GM23338 (cell line): ENCODE results near the gene GRID2IP. TPM values are rescaled to one million over a fixed set of nuclear protein-coding genes. Genes with fewer than 3 reads are reported as not detected.

Experiments used
- ATAC-seq: fragments of 200-7000 bp; cut with Tn5 transposase; 3 replicates; pipeline ENCODE4 v1.9.1; 2020
- DNase-seq: peaks from one replicate; pipeline ENCODE4 v3.0.0-alpha.2; 2015; ENCODE audit warnings: low spot score
- H2AFZ ChIP-seq: fragments of 200-600 bp; sonication (generic); 2 replicates; pipeline ENCODE4 v1.8.0; 2016; ENCODE audit warnings: antibody characterized with exemption, mild to moderate bottlenecking, moderate library complexity
- H3F3A ChIP-seq: fragments of 200-600 bp; sonication (generic); replicated peaks from 2 replicates; pipeline ENCODE4 v1.8.0; 2017; ENCODE audit warnings: antibody characterized with exemption, mixed run types, low read depth
- H3K27ac ChIP-seq: fragments of 200-600 bp; sonication (generic); 2 replicates; pipeline ENCODE4 v1.6.1; 2016; ENCODE audit warnings: low read depth
- H3K27me3 ChIP-seq: fragments of 200-600 bp; sonication (generic); 2 replicates; pipeline ENCODE4 v1.8.0; 2016; ENCODE audit warnings: mild to moderate bottlenecking, mixed run types, moderate library complexity; ENCODE audit not compliant: insufficient read depth
- H3K36me3 ChIP-seq: fragments of 200-600 bp; sonication (generic); 2 replicates; pipeline ENCODE4 v1.8.0; 2016; ENCODE audit warnings: mild to moderate bottlenecking; ENCODE audit not compliant: insufficient read depth
- H3K4me1 ChIP-seq: fragments of 200-600 bp; sonication (generic); 2 replicates; pipeline ENCODE4 v1.8.0; 2016; ENCODE audit warnings: mild to moderate bottlenecking, moderate library complexity; ENCODE audit not compliant: insufficient read depth
- H3K4me2 ChIP-seq: fragments of 200-600 bp; sonication (generic); 2 replicates; pipeline ENCODE4 v1.7.1; 2017; ENCODE audit warnings: mixed run types
- H3K4me3 ChIP-seq: fragments of 200-600 bp; sonication (generic); 2 replicates; pipeline ENCODE4 v1.6.1; 2016; ENCODE audit warnings: mixed run types
- H3K79me2 ChIP-seq: fragments of 200-600 bp; sonication (generic); replicated peaks from 2 replicates; pipeline ENCODE4 v1.8.0; 2017; ENCODE audit warnings: mild to moderate bottlenecking; ENCODE audit not compliant: insufficient read depth
- H3K9me2 ChIP-seq: fragments of 200-600 bp; sonication (generic); 2 replicates; pipeline ENCODE4 v1.8.0; 2017; ENCODE audit not compliant: insufficient read depth
- H4K20me1 ChIP-seq: fragments of 200-600 bp; sonication (generic); replicated peaks from 2 replicates; pipeline ENCODE4 v1.8.0; 2017; ENCODE audit warnings: mild to moderate bottlenecking; ENCODE audit not compliant: insufficient read depth
- H3K27ac Mint-ChIP-seq: 2 replicates; pipeline ENCODE4 v1.8.0; 2020; ENCODE audit warnings: inconsistent platforms, mild to moderate bottlenecking, moderate library complexity, mixed read lengths
- H3K27me3 Mint-ChIP-seq: 3 replicates; pipeline ENCODE4 v1.8.0; 2022; ENCODE audit warnings: low read depth, mild to moderate bottlenecking, moderate library complexity, mixed read lengths, inconsistent platforms; ENCODE audit not compliant: insufficient read depth, poor library complexity
- H3K36me3 Mint-ChIP-seq: 3 replicates; pipeline ENCODE4 v1.8.0; 2021; ENCODE audit warnings: low read depth, mild to moderate bottlenecking, inconsistent platforms, moderate library complexity, mixed read lengths
- H3K4me1 Mint-ChIP-seq: 3 replicates; pipeline ENCODE4 v1.8.0; 2020; ENCODE audit warnings: mild to moderate bottlenecking, inconsistent platforms, mixed read lengths
- H3K4me3 Mint-ChIP-seq: 3 replicates; pipeline ENCODE4 v1.8.0; 2021; ENCODE audit warnings: moderate library complexity, mild to moderate bottlenecking, inconsistent platforms, mixed read lengths
- H3K9me3 Mint-ChIP-seq: 3 replicates; pipeline ENCODE4 v1.8.0; 2020; ENCODE audit warnings: moderate library complexity, mild to moderate bottlenecking, inconsistent platforms, mixed read lengths
- CTCF ChIP-seq, 2 experiments: fragments of 200-600 bp in 1 of 2; sonication (generic) in 1 of 2; conservative IDR thresholded peaks; 2 replicates each; pipeline versions ENCODE4 v1.5.1 to v1.6.1; 2016 to 2017; ENCODE audit warnings: antibody characterized with exemption in 2 of 2, low read depth in 2 of 2, mild to moderate bottlenecking in 2 of 2, moderate library complexity in 1 of 2
- EZH2 ChIP-seq: fragments of 200-600 bp; sonication (generic); IDR thresholded peaks from one replicate; pipeline ENCODE4 v1.8.0; 2017; ENCODE audit warnings: antibody characterized with exemption, mild to moderate bottlenecking, low read depth; ENCODE audit not compliant: unreplicated experiment
- EZH2phosphoT487 ChIP-seq: fragments of 200-600 bp; sonication (generic); IDR thresholded peaks from one replicate; pipeline ENCODE4 v1.8.1; 2018; ENCODE audit warnings: antibody characterized with exemption; ENCODE audit not compliant: unreplicated experiment
- JUNB ChIP-seq: IDR thresholded peaks from one replicate; pipeline ENCODE4 v1.6.1; 2016; ENCODE audit warnings: antibody characterized with exemption; ENCODE audit not compliant: unreplicated experiment
- NANOG ChIP-seq: IDR thresholded peaks from 2 replicates; pipeline ENCODE4 v1.6.1; 2016; ENCODE audit warnings: antibody characterized with exemption, borderline replicate concordance
- POLR2AphosphoS5 ChIP-seq: IDR thresholded peaks from 2 replicates; pipeline ENCODE4 v1.6.1; 2016; ENCODE audit warnings: antibody characterized with exemption, low read depth
- STAT1 ChIP-seq: IDR thresholded peaks from one replicate; pipeline ENCODE4 v1.6.1; 2016; ENCODE audit warnings: antibody characterized with exemption; ENCODE audit not compliant: unreplicated experiment
- ZNF114 ChIP-seq: fragments of 250-450 bp; sonication (Bioruptor Pico); IDR thresholded peaks from 2 replicates; pipeline ENCODE4 v1.5.0; 2020; ENCODE audit warnings: mild to moderate bottlenecking, moderate library complexity
- ZNF331 ChIP-seq: fragments of 250-450 bp; sonication (Bioruptor Pico); IDR thresholded peaks from 2 replicates; pipeline ENCODE4 v1.5.0; 2020; ENCODE audit warnings: low read depth, mild to moderate bottlenecking, moderate library complexity
- ZNF462 ChIP-seq: fragments of 250-450 bp; sonication (Bioruptor Pico); IDR thresholded peaks from 2 replicates; pipeline ENCODE4 v1.5.0; 2020; ENCODE audit warnings: mild to moderate bottlenecking, moderate library complexity
- polyA plus RNA-seq: library from polyadenylated mRNA; unstranded; fragments of >200 nt; fragmentation: Nextera tagmentation; extraction: Ambion mirVana; gene quantifications from 2 replicates; pipeline ENCODE4 v1.2.1, GENCODE V29; 2016
- total RNA-seq: library from RNA; depleted of rRNA; stranded (reverse); fragments of >200 nt; shearing (Covaris generic); gene quantifications from 2 replicates; pipeline ENCODE4 v1.2.3, GENCODE V29; 2014

The GRID2IP gene
- total and polyA plus RNA-seq, 2 experiments from 2014 or later, result 0.73 to 1.5 TPM

GRCh38 chr7:6497637-6497905 is 53.7 kb downstream of the GRID2IP start:
- H3K4me3 Mint-ChIP-seq, result no peak overlapping the region
- no peaks in the 10 kb centered on the region for H3K36me3 ChIP-seq
- H3K4me1 Mint-ChIP-seq, result no peaks in the 10 kb centered on the region; the same call in 2 of the 3 replicates
- H3K4me1 ChIP-seq, result no peaks in the 10 kb centered on the region
- H3K36me3 Mint-ChIP-seq, result no peaks in the 10 kb centered on the region; the same call in 2 of the 3 replicates
- no peaks in the 10 kb centered on the region; the same call in 1 of the 2 replicates for H3K79me2 ChIP-seq
- no peaks in the 10 kb centered on the region for H4K20me1 ChIP-seq
- no peaks in the 10 kb centered on the region for H3K9me2 ChIP-seq
- no peak overlapping the region for H3K4me2 ChIP-seq
- TF ChIP-seq STAT1 (no peak), POLR2AphosphoS5 (no peak), ZNF331 (no peak), ZNF114 (no peak), EZH2 (no peak), CTCF (conservative IDR thresholded peaks at IDR 0.05; ENCODE audit: low read depth in 2 of 2) (no peak), EZH2phosphoT487 (no peak), JUNB (no peak), NANOG (no peak)
- no peak overlapping the region for H3K4me3 ChIP-seq
- no peaks in the 10 kb centered on the region for H3K27me3 ChIP-seq
- no peaks in the 10 kb centered on the region for H3F3A ChIP-seq
- H3K27ac Mint-ChIP-seq, result no peak overlapping the region
- DNase-seq (no peak), ATAC-seq (no peak)
- peaks cover 3% of the 10 kb centered on the region for H3K27me3 Mint-ChIP-seq
- H3K27ac ChIP-seq, result no peak overlapping the region
- no peak overlapping the region for H2AFZ ChIP-seq
- H3K9me3 Mint-ChIP-seq, result no peaks in the 10 kb centered on the region

- no peaks in the 10 kb centered on the region; the same call in 2 of the 3 replicates for H3K36me3 Mint-ChIP-seq
- no peaks in the 10 kb centered on the region for H3K36me3 ChIP-seq
- peaks cover 3% of the 10 kb centered on the region for H3K27me3 Mint-ChIP-seq
- H3K9me3 Mint-ChIP-seq, result no peaks in the 10 kb centered on the region
- H3K79me2 ChIP-seq, result no peaks in the 10 kb centered on the region; the same call in 1 of the 2 replicates
- H3K4me1 Mint-ChIP-seq, result no peaks in the 10 kb centered on the region
- no peak overlapping the region for H3K4me2 ChIP-seq
- H3K4me3 Mint-ChIP-seq, result no peak overlapping the region
- no peaks in the 10 kb centered on the region for H3F3A ChIP-seq
- ATAC-seq (peak; percentile 25; the same call in 1 of the 3 replicates), DNase-seq (no peak)
- no peaks in the 10 kb centered on the region for H3K9me2 ChIP-seq
- H3K27ac ChIP-seq, result no peak overlapping the region
- no peaks in the 10 kb centered on the region for H3K4me1 ChIP-seq
- no peaks in the 10 kb centered on the region for H4K20me1 ChIP-seq
- H3K27ac Mint-ChIP-seq, result no peak overlapping the region
- no peaks in the 10 kb centered on the region for H3K27me3 ChIP-seq
- no peak overlapping the region for H3K4me3 ChIP-seq
- H2AFZ ChIP-seq, result no peak overlapping the region
- TF ChIP-seq ZNF462 (CRISPR knock-in tag), result no peak
- no peak for TF ChIP-seq EZH2
- TF ChIP-seq CTCF (conservative IDR thresholded peaks at IDR 0.05; ENCODE audit: low read depth in 2 of 2), result no peak
- TF ChIP-seq JUNB, result no peak
- TF ChIP-seq ZNF331, result no peak
- TF ChIP-seq POLR2AphosphoS5, result no peak
Observed at GRCh38 chr7:6496842-6497636, 54.2 kb downstream of the GRID2IP start.
